ENCODE results near the gene SURF6. TPM values are rescaled to one million over a fixed set of nuclear protein-coding genes. Genes with fewer than 3 reads are reported as not detected.
A peak's percentile ranks its signal among the peaks of the same experiment; 100 is the strongest.

The SURF6 gene
- total and polyA plus RNA-seq, 2 of the 8 experiments (the other 6 are each of a cell fraction or from before 2014, with no cell fraction given), result 6.1 to 23.7 TPM

DNA sequence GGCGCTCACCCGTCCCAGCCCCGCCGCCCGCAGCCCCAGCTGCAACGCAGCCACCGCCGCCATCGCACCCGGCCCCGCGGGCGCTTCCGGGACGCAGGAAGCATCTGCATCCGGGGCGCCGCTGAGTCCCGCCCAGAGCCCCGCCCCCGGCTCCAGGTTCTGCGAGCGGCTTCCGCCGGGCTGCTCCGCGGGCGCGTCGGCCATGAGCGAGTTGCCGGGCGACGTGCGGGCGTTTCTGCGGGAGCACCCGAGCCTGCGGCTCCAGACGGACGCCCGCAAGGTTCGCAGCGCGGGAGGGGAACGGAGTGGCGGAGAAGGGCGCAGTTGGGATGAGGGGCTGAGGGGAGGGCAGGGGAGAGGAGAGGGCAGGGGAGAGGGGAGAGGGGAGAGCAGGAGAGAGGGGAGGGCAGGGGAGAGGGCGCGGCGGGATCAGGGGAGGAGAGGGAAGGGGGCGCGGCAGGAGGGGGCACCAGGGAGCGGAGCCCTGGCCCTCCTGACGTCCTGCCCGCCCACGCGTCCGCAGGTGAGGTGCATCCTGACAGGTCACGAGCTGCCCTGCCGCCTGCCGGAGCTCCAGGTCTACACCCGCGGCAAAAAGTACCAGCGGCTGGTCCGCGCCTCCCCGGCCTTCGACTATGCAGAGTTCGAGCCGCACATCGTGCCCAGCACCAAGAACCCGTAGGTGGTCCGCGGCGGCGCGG, 20.6 kb upstream of the SURF6 start, which contains the start of the genes SURF1 and SURF2:
Gene SURF1 (minus strand): TSS at position 97 of the 701 bp plus-strand sequence. CDS start 34 bp downstream, at position 63.
Gene SURF2 (plus strand): TSS at position 160 of the 701 bp plus-strand sequence. CDS start 43 bp downstream, at position 203.
- Histone ChIP-seq H4K91ac (replicated peaks; ENCODE audit: insufficient read length, low read length) (no peak within 1 kb of the TSS), H3K18ac (ENCODE audit: extremely low read depth, low read length) (peak within 1 kb of the TSS; percentile 83), H3K79me2 (ENCODE audit: control insufficient read depth in 1 of 2, insufficient read depth in 2 of 2, low read length in 2 of 2) (peaks cover 0 to 20% of the 10 kb centered on the region in 2 experiments; a peak in 2 of 4 replicates), H3K4me2 (ENCODE audit: insufficient read depth in 1 of 2, low read depth in 2 of 2, low read length in 2 of 2) (peak within 1 kb of the TSS; percentile 69 to 84), H3K56ac (replicated peaks; ENCODE audit: insufficient read length, low read depth, low read length) (no peak within 1 kb of the TSS), H2BK12ac (ENCODE audit: low read depth, low read length) (no peak within 1 kb of the TSS), H2BK15ac (ENCODE audit: low read length) (no peak within 1 kb of the TSS), H2AK5ac (ENCODE audit: low read depth, low read length) (no peak within 1 kb of the TSS), H4K20me1 (replicated peaks in 1 of 2; ENCODE audit: control insufficient read depth in 1 of 2, insufficient read depth in 2 of 2, low read length in 2 of 2) (peaks cover 10 to 11% of the 10 kb centered on the region in 2 experiments), H2BK5ac (ENCODE audit: low read depth, low read length) (peak within 1 kb of the TSS; percentile 75; the same call in 1 of the 2 replicates), H3K9me3 (ENCODE audit: insufficient read depth in 2 of 2, low read depth in 1 of 2, low read length in 1 of 2) (no peaks in the 10 kb centered on the region), H2AFZ (ENCODE audit: low read length) (no peak within 1 kb of the TSS), H2BK120ac (replicated peaks; ENCODE audit: low read depth, low read length) (no peak within 1 kb of the TSS), H2BK20ac (ENCODE audit: low read length) (no peak within 1 kb of the TSS), H3K4ac (replicated peaks; ENCODE audit: insufficient read length, low read depth, low read length) (no peak within 1 kb of the TSS), H3K14ac (ENCODE audit: insufficient read length) (no peak within 1 kb of the TSS), H4K5ac (ENCODE audit: insufficient read length, low read depth, low read length) (peak within 1 kb of the TSS; percentile 87), H3K27ac (ENCODE audit: low read depth, low read length) (no peak within 1 kb of the TSS), H3K79me1 (ENCODE audit: low read depth, low read length) (peaks cover 2% of the 10 kb centered on the region; the same call in 1 of the 2 replicates), H3K23ac (ENCODE audit: insufficient read length) (no peak within 1 kb of the TSS), H3K36me3 (ENCODE audit: control insufficient read depth in 2 of 4, insufficient read depth in 4 of 4, low read length in 3 of 4) (peaks cover 4 to 32% (median 20%) of the 10 kb centered on the region in 4 experiments; a peak in 7 of 8 replicates), H3K23me2 (ENCODE audit: low read depth, low read length) (peaks cover 2% of the 10 kb centered on the region; the same call in 1 of the 2 replicates), H3K9ac (replicated peaks in 1 of 4; ENCODE audit: extremely low read depth in 1 of 4, low read depth in 3 of 4, low read length in 3 of 4) (peak within 1 kb of the TSS; percentile 45 to 84 (median 77)), H3K27me3 (replicated peaks in 1 of 4; ENCODE audit: control insufficient read depth in 3 of 4, extremely low read depth in 1 of 4, insufficient read depth in 3 of 4, low read length in 3 of 4) (no peaks in the 10 kb centered on the region), H3K4me1 (replicated peaks in 1 of 4; ENCODE audit: control insufficient read depth in 3 of 4, insufficient read depth in 4 of 4, low read length in 3 of 4) (peaks cover 0 to 8% (median 3%) of the 10 kb centered on the region in 4 experiments; a peak in 5 of 7 replicates), H4K8ac (ENCODE audit: extremely low read depth, insufficient read depth, low read length) (no peak within 1 kb of the TSS; the same call in 1 of the 2 replicates), H3K4me3 (ENCODE audit: extremely low read depth in 1 of 4, insufficient read depth in 2 of 4, low read depth in 3 of 4, low read length in 4 of 4) (peak within 1 kb of the TSS; percentile 72 to 97 (median 96))
- POLR2A ChIA-PET (ENCODE audit: partially characterized antibody), result interaction anchor here (0.9 to 16.1 kb wide), 14 partner anchors 12 to 323 kb away, joined by 3 to 461 read pairs (median 4); partner anchors contain the start of genes MED22, REXO4, RPL7A and STKLD1
- peak in 1 of 2 experiments; percentile 89 for DNase-seq (ENCODE audit: low read depth in 1 of 2, low spot score in 2 of 2)
- CTCF ChIA-PET (ENCODE audit: partially characterized antibody), result interaction anchor here (0.6 to 8.2 kb wide), 17 partner anchors 7 to 369 kb away, joined by 3 to 90 read pairs (median 5); partner anchors contain the start of genes MED22 and RPL7A
- FAIRE-seq, result no peak
- 2% methylated on average over 46 of the region's 78 CpGs; no CpG with 5 or more reads in 1 of the 2 experiments for WGBS, 2 experiments (ENCODE audit: extremely low coverage in 1 of 2, insufficient coverage in 1 of 2, insufficient read length in 1 of 2, insufficient replicate concordance in 2 of 2, low coverage in 1 of 2, low lambda C conversion rate in 2 of 2, missing lambda C conversion rate in 1 of 2)
- TF ChIP-seq EP300 (IDR thresholded peaks at IDR 0.05; ENCODE audit: borderline replicate concordance in 1 of 2, low read depth in 2 of 2, low read length in 2 of 2) (no peak), NRF1 (IDR thresholded peaks at IDR 0.05; ENCODE audit: low read depth, low read length) (no peak), JUN (IDR thresholded peaks at IDR 0.05; ENCODE audit: low read depth, low read length) (no peak), TAF1 (IDR thresholded peaks at IDR 0.05; ENCODE audit: low read depth, low read length) (peak; percentile 77), CREB1 (IDR thresholded peaks at IDR 0.05) (peak; percentile 83), BCL11A (IDR thresholded peaks at IDR 0.05; ENCODE audit: low read depth in 2 of 2, low read length in 2 of 2) (no peak), SRF (IDR thresholded peaks at IDR 0.05; ENCODE audit: low read depth, low read length) (peak; percentile 43; the same call in 1 of the 2 replicates), CBX5 (IDR thresholded peaks at IDR 0.05; ENCODE audit: low read depth, low read length) (no peak), FOSL1 (IDR thresholded peaks at IDR 0.05; ENCODE audit: insufficient read depth, low read depth, low read length) (no peak), SP4 (IDR thresholded peaks at IDR 0.05; ENCODE audit: low read length) (no peak), ASH2L (IDR thresholded peaks at IDR 0.05; ENCODE audit: low read length) (peak; percentile 70), HDAC2 (IDR thresholded peaks at IDR 0.05; ENCODE audit: borderline replicate concordance in 1 of 2, low read depth in 2 of 2, low read length in 2 of 2) (no peak; a peak in 1 of 4 replicates)
